Stomach (tissue), 9 donors: ENCODE results near the gene MEIKIN. TPM values are rescaled to one million over a fixed set of nuclear protein-coding genes. Genes with fewer than 3 reads are reported as not detected.
"Not testable (repeated sequence)": the region's sequence is repeated elsewhere in the genome, so short reads cannot be mapped to it uniquely, and the experiment has no call there.

Source experiments
- DNase-seq, 2 donors: peaks; one replicate each; pipeline versions ENCODE4 v3.0.0 to v3.0.0-alpha.2; 2013 to 2019
- H3K27ac ChIP-seq, 5 donors: fragments of 200-600 bp in 4 of 5; sonication (generic) in 4 of 5; one replicate each; pipeline ENCODE4 v1.5.1; 2013 to 2019; ENCODE audit warnings: mild to moderate bottlenecking in 1 of 5, moderate library complexity in 1 of 5
- H3K27me3 ChIP-seq, 3 donors: fragments of 200-600 bp; sonication (generic); one replicate each; pipeline ENCODE4 v1.5.1; 2017 to 2019; ENCODE audit warnings: mixed run types in 1 of 3
- H3K36me3 ChIP-seq, 4 donors: fragments of 200-600 bp; sonication (generic); 1 replicate in 3 of 4; 2 replicates in 1 of 4; pipeline ENCODE4 v1.5.1; 2016 to 2019
- H3K4me1 ChIP-seq, 4 donors: fragments of 200-600 bp; sonication (generic); one replicate each; pipeline ENCODE4 v1.5.1; 2016 to 2019
- H3K4me3 ChIP-seq, 4 donors: fragments of 200-600 bp; sonication (generic) in 3 of 4; one replicate each; pipeline ENCODE4 v1.5.1; 2016 to 2019; ENCODE audit warnings: mild to moderate bottlenecking in 1 of 4
- H3K9me3 ChIP-seq, 4 donors: fragments of 200-600 bp; sonication (generic); one replicate each; pipeline ENCODE4 v1.5.1; 2016 to 2019
- CTCF ChIP-seq, 7 experiments: fragments of 450-650 bp in 4 of 7; fragments of 200-600 bp in 3 of 7; sonication (generic) in 3 of 7; IDR thresholded peaks; one replicate each; pipeline ENCODE4 v1.5.1; 2016 to 2019; ENCODE audit warnings: antibody characterized with exemption in 7 of 7, control low read depth in 2 of 7, mild to moderate bottlenecking in 1 of 7
- EP300 ChIP-seq: sonication (generic); formaldehyde crosslinking; IDR thresholded peaks from one replicate; pipeline ENCODE4 v1.6.1; 2017; ENCODE audit warnings: antibody characterized with exemption
- POLR2A ChIP-seq, 4 donors: fragments of 450-650 bp; IDR thresholded peaks; one replicate each; pipeline ENCODE4 v1.6.1; 2016; ENCODE audit warnings: antibody characterized with exemption in 4 of 4, control low read depth in 2 of 4, mild to moderate bottlenecking in 1 of 4, moderate library complexity in 1 of 4
- POLR2AphosphoS5 ChIP-seq, 3 donors: sonication (generic); formaldehyde crosslinking; IDR thresholded peaks; one replicate each; pipeline ENCODE4 v1.6.1; 2016; ENCODE audit warnings: antibody characterized with exemption in 3 of 3
- WGBS, 5 donors: extraction: QIAGEN DNeasy Blood & Tissue Kit in 3 of 5; methylation state at CpG; one replicate each; pipeline versions ENCODE4 v1.1.5 to v1.1.7; 2013 to 2018; 5-methylcytosine and 5-hydroxymethylcytosine counted together
- intact Hi-C: fragments of 100-400 bp; cut with DNase I; formaldehyde crosslinking; loops from one replicate; pipeline ENCODE4 v1.15.1; 2023; ENCODE audit warnings: low total_unique reads
- polyA plus RNA-seq, 3 donors: library from polyadenylated mRNA; stranded (reverse); fragments of 200-250 nt; gene quantifications; one replicate each; pipeline ENCODE4 v1.2.3, GENCODE V29; 2013
- total RNA-seq, 5 donors: library from RNA; depleted of rRNA; stranded (reverse); fragments of >200 nt; gene quantifications; one replicate each; pipeline versions ENCODE4 v1.1.0 to v1.2.3, GENCODE V29; 2014 to 2016
- donor health status: healthy with polysubstance abuse.
- donor health status: Bipolar disorder and iron deficiency.
- donor health status: healthy.

MEIKIN gene
- total and polyA plus RNA-seq, 8 donors, result 0.37 TPM; not detected in 7

GRCh38 chr5:131846536-131846935 is 98.9 kb downstream of the MEIKIN start:
- no peak overlapping the region for H3K27ac ChIP-seq
- no peaks in the 10 kb centered on the region for H3K27me3 ChIP-seq
- H3K36me3 ChIP-seq, result no peaks in the 10 kb centered on the region
- H3K4me3 ChIP-seq, result no peak overlapping the region
- 42 to 72% (median 54%) methylated on average over 1 of the region's 1 CpG for WGBS, 5 donors
- intact Hi-C loops, result no loop called here
- DNase-seq, result no peak
- H3K9me3 ChIP-seq, result peaks cover 0 to 53% (median 40%) of the 10 kb centered on the region in 4 donors
- TF ChIP-seq POLR2A (IDR thresholded peaks at IDR 0.05) (no peak), CTCF (IDR thresholded peaks at IDR 0.05) (no peak), EP300 (no peak), POLR2AphosphoS5 (IDR thresholded peaks at IDR 0.05) (no peak)
- no peaks in the 10 kb centered on the region for H3K4me1 ChIP-seq

GRCh38 chr5:131845828-131846227 is 99.6 kb downstream of the MEIKIN start:
- Histone ChIP-seq H3K4me3 (no peak overlapping the region), H3K27me3 (no peaks in the 10 kb centered on the region), H3K36me3 (no peaks in the 10 kb centered on the region), H3K27ac (no peak overlapping the region), H3K9me3 (peaks cover 0 to 53% (median 42%) of the 10 kb centered on the region in 4 donors), H3K4me1 (no peaks in the 10 kb centered on the region)
- intact Hi-C loops, result no loop called here
- DNase-seq, result no peak
- TF ChIP-seq POLR2A (IDR thresholded peaks at IDR 0.05) (no peak), EP300 (no peak), CTCF (IDR thresholded peaks at IDR 0.05) (no peak), POLR2AphosphoS5 (IDR thresholded peaks at IDR 0.05) (no peak)

- DNase-seq, result not testable (repeated sequence)
- WGBS, 5 donors, result 90 to 98% (median 91%) methylated on average over 1 of the region's 1 CpG
These were observed 102.5 kb downstream of the MEIKIN start for GRCh38 chr5:131842971-131843370.

GRCh38 chr5:131832702-131833101 is 112.8 kb downstream of the MEIKIN start:
- H3K9me3 ChIP-seq, result peaks cover 0 to 11% (median 0%) of the 10 kb centered on the region in 4 donors
- 93 to 100% (median 96%) methylated on average over 1 to 2 of the region's 2 CpGs for WGBS, 5 donors
- DNase-seq, H3K4me1 ChIP-seq, H3K27ac ChIP-seq, H3K4me3 ChIP-seq, intact Hi-C loops, H3K36me3 ChIP-seq, H3K27me3 ChIP-seq: not testable (repeated sequence)

More at GRCh38 chr5:131842971-131843370, 102.5 kb downstream of the MEIKIN start:
- H3K9me3 ChIP-seq, result peaks cover 0 to 47% (median 32%) of the 10 kb centered on the region in 4 donors
- H3K36me3 ChIP-seq, H3K27ac ChIP-seq, intact Hi-C loops, H3K4me1 ChIP-seq, H3K4me3 ChIP-seq, H3K27me3 ChIP-seq: not testable (repeated sequence)

GRCh38 chr5:131825404-131826013 is 120.0 kb downstream of the MEIKIN start:
- H3K4me3 ChIP-seq, result no peak overlapping the region
- TF ChIP-seq POLR2AphosphoS5 (IDR thresholded peaks at IDR 0.05) (no peak), CTCF (IDR thresholded peaks at IDR 0.05) (no peak), EP300 (no peak), POLR2A (IDR thresholded peaks at IDR 0.05) (no peak)
- H3K27ac ChIP-seq, result no peak overlapping the region
- intact Hi-C loops, result no loop called here
- peaks cover 0 to 9% (median 2%) of the 10 kb centered on the region in 4 donors for H3K9me3 ChIP-seq
- 45 to 51% (median 48%) methylated on average over 2 of the region's 2 CpGs for WGBS, 5 donors
- DNase-seq, result no peak
- H3K4me1 ChIP-seq, result no peaks in the 10 kb centered on the region
- no peaks in the 10 kb centered on the region for H3K27me3 ChIP-seq
- H3K36me3 ChIP-seq, result no peaks in the 10 kb centered on the region
